ENCODE data around the gene AP1B1.

The AP1B1 gene

GRCh38 chr22:29291215-29291614, 97.2 kb downstream of the AP1B1 start:
- H3K4me3 ChIP-seq (ENCODE audit: low read length), result no peak overlapping the region
- no peaks in the 10 kb centered on the region for H3K27me3 ChIP-seq (ENCODE audit: control insufficient read depth, insufficient read depth, low read length)
- H3K9ac ChIP-seq (ENCODE audit: low read length), result no peak overlapping the region
- peaks cover 22% of the 10 kb centered on the region for H3K36me3 ChIP-seq (ENCODE audit: control insufficient read depth, insufficient read depth, low read length)
- no peaks in the 10 kb centered on the region for H3K4me1 ChIP-seq (ENCODE audit: control insufficient read depth, insufficient read depth, low read length)
- no peaks in the 10 kb centered on the region for H3K9me3 ChIP-seq (ENCODE audit: control insufficient read depth, low read length)

- no peaks in the 10 kb centered on the region for H3K9me3 ChIP-seq (ENCODE audit: control insufficient read depth, low read length)
- H3K4me3 ChIP-seq (ENCODE audit: low read length), result no peak overlapping the region
- no peaks in the 10 kb centered on the region for H3K27me3 ChIP-seq (ENCODE audit: control insufficient read depth, insufficient read depth, low read length)
- no peaks in the 10 kb centered on the region for H3K4me1 ChIP-seq (ENCODE audit: control insufficient read depth, insufficient read depth, low read length)
- H3K36me3 ChIP-seq (ENCODE audit: control insufficient read depth, insufficient read depth, low read length), result peaks cover 12% of the 10 kb centered on the region
- no peak overlapping the region for H3K9ac ChIP-seq (ENCODE audit: low read length)
Observed at GRCh38 chr22:29290061-29290460, 98.3 kb downstream of the AP1B1 start.

DNA sequence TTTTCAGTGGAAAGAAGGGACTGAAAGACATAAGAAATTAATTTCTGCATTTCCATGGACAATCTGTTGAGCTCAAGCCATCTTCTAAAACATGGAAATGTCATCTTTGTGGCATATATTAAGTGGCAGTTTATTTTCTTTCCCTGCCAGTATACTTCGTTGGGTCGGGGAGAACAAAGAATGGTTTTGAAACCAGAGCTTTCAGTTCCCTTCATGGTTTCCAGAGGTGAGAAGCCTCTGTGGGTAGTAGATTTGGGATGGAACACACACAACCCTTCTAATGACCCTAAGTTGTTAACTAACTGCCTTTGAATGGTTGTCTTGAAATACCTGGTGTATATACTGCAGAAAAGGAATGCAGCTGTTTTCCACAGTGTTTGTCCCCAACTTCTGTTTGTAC, 99.5 kb downstream of the AP1B1 start:
- H3K9me3 ChIP-seq (ENCODE audit: control insufficient read depth, low read length), result no peaks in the 10 kb centered on the region
- peaks cover 23% of the 10 kb centered on the region for H3K36me3 ChIP-seq (ENCODE audit: control insufficient read depth, insufficient read depth, low read length)
- H3K4me3 ChIP-seq (ENCODE audit: low read length), result no peak overlapping the region
- H3K27me3 ChIP-seq (ENCODE audit: control insufficient read depth, insufficient read depth, low read length), result no peaks in the 10 kb centered on the region
- H3K9ac ChIP-seq (ENCODE audit: low read length), result no peak overlapping the region
- H3K4me1 ChIP-seq (ENCODE audit: control insufficient read depth, insufficient read depth, low read length), result no peaks in the 10 kb centered on the region

DNA sequence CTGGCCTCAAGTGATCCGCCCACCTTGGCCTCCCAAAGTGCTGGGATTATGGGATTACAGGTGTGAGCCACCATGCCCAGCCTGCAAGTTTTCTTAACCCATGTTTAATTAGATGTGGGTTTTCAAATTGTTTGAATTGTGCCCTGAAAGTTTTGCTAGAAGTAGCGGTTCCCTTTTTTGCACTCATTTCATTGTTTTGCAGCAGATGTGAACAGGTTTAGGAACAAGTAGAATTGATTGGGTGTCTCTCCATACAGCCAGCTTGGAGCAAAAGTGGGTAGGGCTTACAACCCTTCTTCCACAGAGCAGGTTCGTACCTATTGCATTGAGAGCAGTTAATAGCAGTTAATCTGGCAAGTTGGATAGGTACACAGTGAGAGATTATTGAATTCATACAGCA, 104.2 kb downstream of the AP1B1 start:
- H3K36me3 ChIP-seq (ENCODE audit: control insufficient read depth, insufficient read depth, low read length), result peaks cover 16% of the 10 kb centered on the region
- no peaks in the 10 kb centered on the region for H3K9me3 ChIP-seq (ENCODE audit: control insufficient read depth, low read length)
- H3K9ac ChIP-seq (ENCODE audit: low read length), result no peak overlapping the region
- H3K4me3 ChIP-seq (ENCODE audit: low read length), result no peak overlapping the region
- H3K27me3 ChIP-seq (ENCODE audit: control insufficient read depth, insufficient read depth, low read length), result no peaks in the 10 kb centered on the region
- no peaks in the 10 kb centered on the region for H3K4me1 ChIP-seq (ENCODE audit: control insufficient read depth, insufficient read depth, low read length)

- H3K36me3 ChIP-seq (ENCODE audit: control insufficient read depth, insufficient read depth, low read length), result peaks cover 11% of the 10 kb centered on the region
Observed at GRCh38 chr22:29277927-29278326, 110.4 kb downstream of the AP1B1 start.

More at GRCh38 chr22:29277927-29278326, 110.4 kb downstream of the AP1B1 start:
- H3K9ac ChIP-seq (ENCODE audit: low read length), result no peak overlapping the region
- H3K4me1 ChIP-seq (ENCODE audit: control insufficient read depth, insufficient read depth, low read length), result peaks cover 6% of the 10 kb centered on the region
- H3K27me3 ChIP-seq (ENCODE audit: control insufficient read depth, insufficient read depth, low read length), result no peaks in the 10 kb centered on the region
- no peaks in the 10 kb centered on the region for H3K9me3 ChIP-seq (ENCODE audit: control insufficient read depth, low read length)
- H3K4me3 ChIP-seq (ENCODE audit: low read length), result no peak overlapping the region
